HG03175 (cell line): ENCODE data around the gene EMC10.
"Not testable (repeated sequence)": the region's sequence is repeated elsewhere in the genome, so short reads cannot be mapped to it uniquely, and the experiment has no call there.

ENCODE experiments used
- ATAC-seq: cut with Tn5 transposase; IDR thresholded peaks from one replicate; pipeline ENCODE4 v1.9.1; 2021; ENCODE audit warnings: mild to moderate bottlenecking, moderate library complexity; ENCODE audit not compliant: unreplicated experiment

EMC10 gene

GRCh38 chr19:50476224-50476906 lies at the start of gene EMC10, which contains the start of gene GARIN5A:
TSS of gene EMC10 (plus strand) at chr19:50476507. CDS start at chr19:50476545, 38 bp downstream.
TSS of gene GARIN5A (minus strand) at chr19:50476848. CDS start at chr19:50476388, 460 bp downstream.
- ATAC-seq: peak; percentile 76

- no peak for ATAC-seq
Observed at GRCh38 chr19:50427318-50427925, 48.9 kb upstream of the EMC10 start.

GRCh38 chr19:50427997-50428425 lies 48.3 kb upstream of the EMC10 start:
- no peak for ATAC-seq

- ATAC-seq: no peak
Observed at GRCh38 chr19:50428772-50429463, 47.4 kb upstream of the EMC10 start.

GRCh38 chr19:50430888-50431342 lies 45.4 kb upstream of the EMC10 start:
- ATAC-seq: no peak

- peak; percentile 81 for ATAC-seq
Observed at GRCh38 chr19:50431343-50432220, 44.7 kb upstream of the EMC10 start.

- no peak for ATAC-seq
Observed at GRCh38 chr19:50432221-50433028, 43.9 kb upstream of the EMC10 start, which contains the start of gene MYBPC2. TSS of gene MYBPC2 (plus strand) at chr19:50432892. CDS start at chr19:50432954, 62 bp downstream.

- ATAC-seq: no peak
Observed at GRCh38 chr19:50433201-50434180, 42.8 kb upstream of the EMC10 start.

- no peak for ATAC-seq
Observed at GRCh38 chr19:50434525-50434924, 41.8 kb upstream of the EMC10 start.

GRCh38 chr19:50435221-50435620 lies 41.1 kb upstream of the EMC10 start:
- no peak for ATAC-seq

GRCh38 chr19:50435627-50436026 lies 40.7 kb upstream of the EMC10 start:
- no peak for ATAC-seq

GRCh38 chr19:50437862-50438449 lies 38.4 kb upstream of the EMC10 start:
- no peak for ATAC-seq

- not testable (repeated sequence) for ATAC-seq
Observed at GRCh38 chr19:50439130-50439529, 37.2 kb upstream of the EMC10 start.

GRCh38 chr19:50444059-50444458 lies 32.2 kb upstream of the EMC10 start:
- ATAC-seq: no peak

GRCh38 chr19:50447053-50447452 lies 29.3 kb upstream of the EMC10 start:
- no peak for ATAC-seq

- no peak for ATAC-seq
Observed at GRCh38 chr19:50447750-50448149, 28.6 kb upstream of the EMC10 start.

GRCh38 chr19:50449236-50449899 lies 26.9 kb upstream of the EMC10 start:
- ATAC-seq: no peak
